Measurements from ENCODE around the gene VMA21. TPM values are rescaled to one million over a fixed set of nuclear protein-coding genes. Genes with fewer than 3 reads are reported as not detected.

The VMA21 gene
- 21.6 TPM for total RNA-seq

GRCh38 chrX:151396825-151397740 is at the start of gene VMA21:
Gene VMA21 (plus strand): TSS chrX:151397206. CDS start chrX:151397309, 103 bp downstream.
- DNase-seq (ENCODE audit: extremely low spot score in 2 of 2) = no peak
- intact Hi-C loops (cut with DNase I) = no loop called here

DNA sequence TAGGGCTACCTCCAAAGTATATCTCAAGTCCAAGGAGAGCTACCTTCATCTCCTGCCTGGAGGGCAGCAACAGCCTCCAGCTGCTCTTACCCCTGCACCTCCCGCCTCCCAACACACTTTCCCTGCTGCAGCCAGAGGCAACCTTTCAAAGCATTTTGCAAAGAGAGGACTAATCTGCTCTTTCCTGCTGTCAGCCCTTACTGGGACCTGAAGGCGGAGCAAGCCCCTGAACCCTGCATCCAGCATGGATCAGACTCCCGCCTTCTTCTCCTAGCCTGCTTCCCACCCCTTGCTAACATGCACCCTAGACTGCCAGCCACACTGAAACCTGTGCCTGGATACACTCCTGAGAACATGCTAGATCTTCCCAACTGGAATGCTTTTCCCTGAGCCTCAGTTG is 37.7 kb upstream of the VMA21 start:
- Histone ChIP-seq H3K27me3 (no peaks in the 10 kb centered on the region), H3K27ac (no peak overlapping the region), H3K9me3 (no peaks in the 10 kb centered on the region), H3K4me1 (no peaks in the 10 kb centered on the region), H3K36me3 (no peaks in the 10 kb centered on the region), H3K4me3 (no peak overlapping the region)
- no peak for TF ChIP-seq POLR2A (IDR thresholded peaks at IDR 0.05)
- no peak for DNase-seq (ENCODE audit: extremely low spot score in 2 of 2)
- intact Hi-C loops (cut with DNase I) = no loop called here

More at GRCh38 chrX:151396825-151397740, at the start of gene VMA21:
- peak within 1 kb of the TSS; percentile 85 for H3K27ac ChIP-seq
- TF ChIP-seq POLR2A (IDR thresholded peaks at IDR 0.05) (peak in 1 of 2 donors; percentile 48), POLR2AphosphoS5 (IDR thresholded peaks at IDR 0.05; ENCODE audit: insufficient read depth in 1 of 2, low read depth in 1 of 2) (peak in 1 of 2 donors; percentile 76)
- TF ChIP-seq, protein P1, sequence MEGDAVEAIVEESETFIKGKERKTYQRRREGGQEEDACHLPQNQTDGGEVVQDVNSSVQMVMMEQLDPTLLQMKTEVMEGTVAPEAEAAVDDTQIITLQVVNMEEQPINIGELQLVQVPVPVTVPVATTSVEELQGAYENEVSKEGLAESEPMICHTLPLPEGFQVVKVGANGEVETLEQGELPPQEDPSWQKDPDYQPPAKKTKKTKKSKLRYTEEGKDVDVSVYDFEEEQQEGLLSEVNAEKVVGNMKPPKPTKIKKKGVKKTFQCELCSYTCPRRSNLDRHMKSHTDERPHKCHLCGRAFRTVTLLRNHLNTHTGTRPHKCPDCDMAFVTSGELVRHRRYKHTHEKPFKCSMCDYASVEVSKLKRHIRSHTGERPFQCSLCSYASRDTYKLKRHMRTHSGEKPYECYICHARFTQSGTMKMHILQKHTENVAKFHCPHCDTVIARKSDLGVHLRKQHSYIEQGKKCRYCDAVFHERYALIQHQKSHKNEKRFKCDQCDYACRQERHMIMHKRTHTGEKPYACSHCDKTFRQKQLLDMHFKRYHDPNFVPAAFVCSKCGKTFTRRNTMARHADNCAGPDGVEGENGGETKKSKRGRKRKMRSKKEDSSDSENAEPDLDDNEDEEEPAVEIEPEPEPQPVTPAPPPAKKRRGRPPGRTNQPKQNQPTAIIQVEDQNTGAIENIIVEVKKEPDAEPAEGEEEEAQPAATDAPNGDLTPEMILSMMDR (IDR thresholded peaks at IDR 0.05) = no peak
- no peaks in the 10 kb centered on the region for H3K9me3 ChIP-seq
- H3K4me3 ChIP-seq = peak within 1 kb of the TSS; percentile 59 to 74
- no peaks in the 10 kb centered on the region for H3K36me3 ChIP-seq
- no peaks in the 10 kb centered on the region for H3K27me3 ChIP-seq
- peaks cover 16% of the 10 kb centered on the region for H3K4me1 ChIP-seq

DNA sequence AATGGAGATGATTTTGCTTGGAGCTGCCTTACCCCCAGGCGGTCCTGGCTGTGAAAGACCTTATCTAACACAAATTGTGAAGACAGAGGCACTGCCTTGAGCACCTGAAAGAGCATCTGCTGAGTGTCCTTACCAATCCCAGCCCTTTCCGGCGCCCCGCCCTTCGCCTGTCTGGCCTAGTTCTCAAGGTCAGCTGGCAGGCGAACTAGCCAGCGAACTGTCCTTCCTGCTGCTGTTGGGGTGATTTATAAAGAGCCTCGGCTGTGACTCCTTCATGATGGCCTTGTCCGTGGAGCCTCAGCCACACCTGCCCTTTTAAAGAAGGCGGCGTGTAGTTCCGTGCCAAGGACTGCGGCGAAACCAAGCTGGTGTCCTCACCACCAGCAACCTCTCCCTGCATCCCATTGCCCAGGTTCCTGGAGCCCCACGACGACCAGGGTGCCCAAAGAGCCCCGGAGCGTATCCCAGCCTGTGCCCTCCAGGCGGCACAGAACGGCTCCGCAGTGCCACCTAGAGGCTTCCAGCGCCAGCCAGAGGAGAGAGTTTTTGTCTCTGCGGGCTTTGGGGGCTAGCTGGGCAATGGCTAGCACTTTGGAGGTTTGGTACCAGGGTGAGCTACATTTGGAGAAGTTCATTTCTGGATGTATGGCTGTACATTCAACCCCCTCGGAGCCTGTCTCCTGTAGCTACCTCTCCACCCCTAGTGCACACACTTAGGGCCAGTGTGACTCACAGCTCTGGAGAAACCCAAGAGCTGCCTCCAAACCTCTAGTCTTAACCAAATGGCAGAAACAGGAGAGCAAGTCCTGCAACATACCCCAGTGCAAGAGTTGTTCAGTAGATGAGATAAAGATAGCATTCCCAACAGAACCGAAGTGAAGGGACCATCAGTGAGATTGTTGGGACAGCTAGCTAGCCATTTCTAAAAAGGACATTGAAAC is 36.8 kb upstream of the VMA21 start:
- Histone ChIP-seq H3K27ac (no peak overlapping the region), H3K9me3 (no peaks in the 10 kb centered on the region), H3K36me3 (no peaks in the 10 kb centered on the region), H3K27me3 (no peaks in the 10 kb centered on the region), H3K4me1 (no peaks in the 10 kb centered on the region), H3K4me3 (no peak overlapping the region)
- no peak for TF ChIP-seq POLR2AphosphoS5 (IDR thresholded peaks at IDR 0.05; ENCODE audit: insufficient read depth in 1 of 2, low read depth in 1 of 2)
- TF ChIP-seq, protein P1 (IDR thresholded peaks at IDR 0.05) = no peak
- TF ChIP-seq POLR2A (IDR thresholded peaks at IDR 0.05) = no peak
- intact Hi-C loops (cut with DNase I) = no loop called here
- DNase-seq (ENCODE audit: extremely low spot score in 2 of 2) = no peak

GRCh38 chrX:151363316-151363715 is 33.7 kb upstream of the VMA21 start:
- H3K36me3 ChIP-seq = no peaks in the 10 kb centered on the region
- H3K4me3 ChIP-seq = no peak overlapping the region
- no peaks in the 10 kb centered on the region for H3K4me1 ChIP-seq
- intact Hi-C loops (cut with DNase I) = no loop called here
- H3K27ac ChIP-seq = no peak overlapping the region
- no peaks in the 10 kb centered on the region for H3K9me3 ChIP-seq
- no peaks in the 10 kb centered on the region for H3K27me3 ChIP-seq
- TF ChIP-seq, protein P1 (IDR thresholded peaks at IDR 0.05) = no peak
- TF ChIP-seq POLR2A (IDR thresholded peaks at IDR 0.05) (no peak), POLR2AphosphoS5 (IDR thresholded peaks at IDR 0.05; ENCODE audit: insufficient read depth in 1 of 2, low read depth in 1 of 2) (no peak)
- DNase-seq (ENCODE audit: extremely low spot score in 2 of 2) = no peak

- TF ChIP-seq POLR2A (IDR thresholded peaks at IDR 0.05) (no peak), POLR2AphosphoS5 (IDR thresholded peaks at IDR 0.05; ENCODE audit: insufficient read depth in 1 of 2, low read depth in 1 of 2) (no peak)
- TF ChIP-seq, protein P1 (IDR thresholded peaks at IDR 0.05) = no peak
- Histone ChIP-seq H3K27me3 (no peaks in the 10 kb centered on the region), H3K9me3 (no peaks in the 10 kb centered on the region), H3K4me3 (no peak overlapping the region), H3K27ac (no peak overlapping the region), H3K4me1 (no peaks in the 10 kb centered on the region), H3K36me3 (no peaks in the 10 kb centered on the region)
- intact Hi-C loops (cut with DNase I) = no loop called here
- DNase-seq (ENCODE audit: extremely low spot score in 2 of 2) = no peak
Observed at GRCh38 chrX:151365579-151365978, 31.4 kb upstream of the VMA21 start.

All from vagina (tissue), 2 donors.